DOHH2 (cell line): ENCODE results near the gene CMC1.

Experiments
- H3F3A ChIP-seq: fragments of 200-600 bp; sonication (generic), shearing (Covaris generic); 2 replicates; pipeline ENCODE4 v1.6.0; 2016; ENCODE audit warnings: antibody characterized with exemption, mild to moderate bottlenecking; ENCODE audit not compliant: control insufficient read depth, insufficient read depth
- H3K27ac ChIP-seq: fragments of 200-600 bp; sonication (generic); 2 replicates; pipeline ENCODE4 v1.5.1; 2014; ENCODE audit warnings: low read depth, mild to moderate bottlenecking, low read length, moderate library complexity
- H3K27me3 ChIP-seq: fragments of 200-600 bp; sonication (generic); 2 replicates; pipeline ENCODE4 v1.6.1; 2014; ENCODE audit warnings: mild to moderate bottlenecking, low read length, mixed read lengths; ENCODE audit not compliant: control insufficient read depth
- H3K36me3 ChIP-seq: fragments of 200-600 bp; sonication (generic); 2 replicates; pipeline ENCODE4 v1.6.1; 2014; ENCODE audit warnings: mild to moderate bottlenecking, low read length, moderate library complexity, mixed read lengths; ENCODE audit not compliant: control insufficient read depth
- H3K4me1 ChIP-seq: fragments of 200-600 bp; sonication (generic); 2 replicates; pipeline ENCODE4 v1.6.1; 2014; ENCODE audit warnings: mild to moderate bottlenecking, low read length, mixed read lengths; ENCODE audit not compliant: control insufficient read depth
- H3K4me2 ChIP-seq: fragments of 200-600 bp; sonication (generic); 2 replicates; pipeline ENCODE4 v1.6.0; 2014; ENCODE audit warnings: mild to moderate bottlenecking, low read length, moderate library complexity
- H3K4me3 ChIP-seq: fragments of 200-600 bp; sonication (generic); 2 replicates; pipeline ENCODE4 v1.5.1; 2014; ENCODE audit warnings: mild to moderate bottlenecking, low read length, mixed read lengths
- H3K79me2 ChIP-seq: fragments of 200-600 bp; sonication (generic); 2 replicates; pipeline ENCODE4 v1.6.1; 2014; ENCODE audit warnings: mild to moderate bottlenecking, low read length, mixed read lengths; ENCODE audit not compliant: control insufficient read depth
- H3K9me2 ChIP-seq: fragments of 200-600 bp; sonication (generic); replicated peaks from 2 replicates; pipeline ENCODE4 v1.6.1; 2014; ENCODE audit warnings: mild to moderate bottlenecking, low read length, mixed read lengths; ENCODE audit not compliant: control insufficient read depth
- H3K9me3 ChIP-seq: fragments of 200-600 bp; sonication (generic); 2 replicates; pipeline ENCODE4 v1.6.1; 2014; ENCODE audit warnings: antibody characterized with exemption, low read length, mixed read lengths; ENCODE audit not compliant: control insufficient read depth, insufficient read depth
- H4K20me1 ChIP-seq: fragments of 200-600 bp; sonication (generic); 2 replicates; pipeline ENCODE4 v1.6.0; 2014; ENCODE audit warnings: low read depth, mild to moderate bottlenecking, antibody characterized with exemption, low read length, moderate library complexity; ENCODE audit not compliant: control insufficient read depth, insufficient read depth
- EZH2phosphoT487 ChIP-seq: fragments of 200-600 bp; sonication (generic); IDR thresholded peaks from 2 replicates; pipeline ENCODE4 v1.6.1; 2017; ENCODE audit warnings: borderline replicate concordance, mild to moderate bottlenecking, antibody characterized with exemption, low read length, moderate library complexity, mixed read lengths
- TF ChIP-seq, protein P1 (sequence below): fragments of 200-600 bp; sonication (generic); IDR thresholded peaks from one replicate; pipeline ENCODE4 v1.5.1; 2014; ENCODE audit warnings: antibody characterized with exemption, mild to moderate bottlenecking, low read depth, low read length; ENCODE audit not compliant: poor library complexity, severe bottlenecking

The CMC1 gene

DNA sequence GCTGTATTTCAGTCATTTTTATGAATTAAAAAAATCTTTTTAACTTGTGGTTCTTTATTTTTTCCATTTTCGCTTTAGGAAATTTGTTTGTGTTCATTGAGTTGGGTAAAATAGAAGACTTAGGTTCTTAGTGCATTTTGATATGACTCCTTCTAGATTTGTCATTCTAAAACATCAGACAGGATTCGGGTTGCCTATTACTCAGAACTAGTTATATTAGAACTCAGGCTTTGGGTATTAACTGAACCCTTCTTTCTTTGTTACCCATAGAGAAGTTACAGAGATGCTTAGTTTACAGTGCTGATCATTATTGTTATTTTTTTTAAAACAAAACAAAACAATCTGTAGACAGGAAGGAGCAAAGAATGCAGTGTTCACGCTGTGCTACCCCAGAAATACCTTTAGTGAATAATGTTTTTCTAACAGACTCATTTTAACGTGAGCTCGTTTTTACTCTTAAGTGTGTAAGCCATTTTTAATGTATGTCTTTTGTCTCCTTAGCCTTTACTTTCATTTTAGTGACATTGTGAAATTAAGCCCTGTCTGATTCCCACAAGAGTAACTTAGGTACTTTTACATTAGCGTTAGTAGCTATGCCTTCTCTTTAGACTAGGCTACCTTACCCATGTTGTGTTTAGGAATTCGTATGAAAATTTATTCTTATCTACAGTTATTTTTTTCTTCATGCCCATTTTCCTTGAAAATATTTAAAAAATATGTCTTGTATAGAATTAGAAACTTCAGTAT is 53.4 kb downstream of the CMC1 start:
- Histone ChIP-seq H3K79me2 (no peaks in the 10 kb centered on the region), H3F3A (no peaks in the 10 kb centered on the region), H3K9me2 (no peaks in the 10 kb centered on the region), H3K9me3 (no peaks in the 10 kb centered on the region), H3K36me3 (no peaks in the 10 kb centered on the region), H4K20me1 (no peaks in the 10 kb centered on the region), H3K4me2 (no peak overlapping the region), H3K27ac (no peak overlapping the region), H3K27me3 (no peaks in the 10 kb centered on the region), H3K4me1 (no peaks in the 10 kb centered on the region), H3K4me3 (no peak overlapping the region)
- no peak for TF ChIP-seq EZH2phosphoT487
- TF ChIP-seq, protein P1, sequence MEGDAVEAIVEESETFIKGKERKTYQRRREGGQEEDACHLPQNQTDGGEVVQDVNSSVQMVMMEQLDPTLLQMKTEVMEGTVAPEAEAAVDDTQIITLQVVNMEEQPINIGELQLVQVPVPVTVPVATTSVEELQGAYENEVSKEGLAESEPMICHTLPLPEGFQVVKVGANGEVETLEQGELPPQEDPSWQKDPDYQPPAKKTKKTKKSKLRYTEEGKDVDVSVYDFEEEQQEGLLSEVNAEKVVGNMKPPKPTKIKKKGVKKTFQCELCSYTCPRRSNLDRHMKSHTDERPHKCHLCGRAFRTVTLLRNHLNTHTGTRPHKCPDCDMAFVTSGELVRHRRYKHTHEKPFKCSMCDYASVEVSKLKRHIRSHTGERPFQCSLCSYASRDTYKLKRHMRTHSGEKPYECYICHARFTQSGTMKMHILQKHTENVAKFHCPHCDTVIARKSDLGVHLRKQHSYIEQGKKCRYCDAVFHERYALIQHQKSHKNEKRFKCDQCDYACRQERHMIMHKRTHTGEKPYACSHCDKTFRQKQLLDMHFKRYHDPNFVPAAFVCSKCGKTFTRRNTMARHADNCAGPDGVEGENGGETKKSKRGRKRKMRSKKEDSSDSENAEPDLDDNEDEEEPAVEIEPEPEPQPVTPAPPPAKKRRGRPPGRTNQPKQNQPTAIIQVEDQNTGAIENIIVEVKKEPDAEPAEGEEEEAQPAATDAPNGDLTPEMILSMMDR, result no peak

DNA sequence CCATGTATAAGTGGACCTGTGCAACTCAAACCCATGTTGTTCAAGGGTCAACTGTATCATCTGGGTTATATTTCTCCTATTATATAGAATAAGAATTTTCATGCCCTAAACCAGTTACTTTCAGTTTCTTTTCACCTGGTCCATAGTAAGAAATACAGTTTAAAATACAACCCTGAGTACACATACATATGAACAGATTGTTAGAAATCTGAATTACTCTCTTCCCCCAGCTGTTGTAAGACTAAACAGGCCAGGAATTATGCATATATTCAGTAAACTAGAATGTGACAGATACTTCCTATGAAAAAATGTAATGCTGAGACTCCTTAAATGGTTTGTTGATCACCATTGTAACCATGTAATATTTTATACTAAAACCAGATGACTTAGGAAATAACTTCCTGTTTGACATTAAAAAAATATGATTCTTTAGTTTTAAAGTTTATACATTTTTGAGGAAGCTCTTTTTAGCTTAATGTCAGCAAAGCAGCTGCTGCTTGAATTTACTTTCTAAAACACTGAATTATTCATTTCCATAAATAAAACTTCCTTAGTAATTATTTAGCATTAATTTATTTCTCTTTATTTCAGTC is 54.6 kb downstream of the CMC1 start:
- no peak overlapping the region for H3K4me2 ChIP-seq
- H3K27ac ChIP-seq, result no peak overlapping the region
- no peaks in the 10 kb centered on the region for H3K9me3 ChIP-seq
- no peaks in the 10 kb centered on the region for H3K36me3 ChIP-seq
- no peaks in the 10 kb centered on the region for H3K4me1 ChIP-seq
- H3F3A ChIP-seq, result no peaks in the 10 kb centered on the region
- TF ChIP-seq, protein P1, result no peak
- TF ChIP-seq EZH2phosphoT487, result no peak
- H3K4me3 ChIP-seq, result no peak overlapping the region
- no peaks in the 10 kb centered on the region for H3K27me3 ChIP-seq
- no peaks in the 10 kb centered on the region for H3K9me2 ChIP-seq
- no peaks in the 10 kb centered on the region for H3K79me2 ChIP-seq
- H4K20me1 ChIP-seq, result no peaks in the 10 kb centered on the region

DNA sequence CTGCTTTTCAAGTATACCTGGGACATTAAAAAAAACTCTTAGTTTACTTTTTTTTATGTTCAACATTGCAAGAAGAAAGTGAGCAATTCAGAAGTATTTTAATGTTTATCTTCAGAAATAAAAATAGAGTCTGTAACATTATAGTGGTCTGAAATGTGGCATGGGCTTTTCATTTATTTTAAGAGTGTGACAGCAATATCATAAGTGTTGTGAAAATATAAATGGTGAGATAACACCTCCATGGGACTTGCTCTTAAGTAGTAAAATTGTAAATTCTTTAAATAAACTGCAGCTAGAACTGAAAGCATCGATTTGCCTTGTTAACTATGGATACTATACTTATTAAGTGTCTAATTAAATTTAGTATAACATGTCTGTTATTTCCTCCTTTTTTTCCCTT is 58.3 kb downstream of the CMC1 start:
- H3F3A ChIP-seq, result no peaks in the 10 kb centered on the region
- H3K27me3 ChIP-seq, result no peaks in the 10 kb centered on the region
- H3K4me3 ChIP-seq, result no peak overlapping the region
- no peaks in the 10 kb centered on the region for H3K79me2 ChIP-seq
- H4K20me1 ChIP-seq, result no peaks in the 10 kb centered on the region
- TF ChIP-seq EZH2phosphoT487, result no peak
- TF ChIP-seq, protein P1, result no peak
- no peaks in the 10 kb centered on the region for H3K4me1 ChIP-seq
- no peak overlapping the region for H3K4me2 ChIP-seq
- H3K9me2 ChIP-seq, result no peaks in the 10 kb centered on the region
- H3K27ac ChIP-seq, result no peak overlapping the region
- H3K36me3 ChIP-seq, result no peaks in the 10 kb centered on the region
- H3K9me3 ChIP-seq, result no peaks in the 10 kb centered on the region
